Tibial nerve (tissue), 3 donors: ENCODE results near the gene BUD13.

Source experiments
- CTCF ChIP-seq, 5 experiments: fragments of 200-600 bp in 3 of 5; fragments of 450-650 bp in 2 of 5; sonication (generic) in 3 of 5; IDR thresholded peaks; one replicate each; pipeline ENCODE4 v1.5.1; 2016 to 2019; ENCODE audit warnings: antibody characterized with exemption in 5 of 5, mild to moderate bottlenecking in 3 of 5, moderate library complexity in 2 of 5
- POLR2A ChIP-seq, 2 donors: fragments of 450-650 bp; IDR thresholded peaks; one replicate each; pipeline ENCODE4 v1.6.1; 2017; ENCODE audit warnings: antibody characterized with exemption in 2 of 2, mild to moderate bottlenecking in 2 of 2, moderate library complexity in 2 of 2

GRCh38 chr11:116733969-116734508 lies 38.7 kb downstream of the BUD13 start:
- no peak for TF ChIP-seq CTCF (IDR thresholded peaks at IDR 0.05)
- no peak for TF ChIP-seq POLR2A (IDR thresholded peaks at IDR 0.05)
